NCI-H2107 treated with DMSO at 0.1 percent for 48 hours (cell line): ENCODE measurements around the gene ABI1.

Source experiments
- DNase-seq: peaks from one replicate; lab custom pipeline; 2025; ENCODE audit not compliant: unreplicated experiment; lab: John Stamatoyannopoulos, UW

Gene ABI1

GRCh38 chr10:26776258-26776657, 84.5 kb downstream of the ABI1 start:
- no peak for DNase-seq

GRCh38 chr10:26773633-26774032, 87.1 kb downstream of the ABI1 start:
- no peak for DNase-seq

- DNase-seq: no peak
These were observed 90.7 kb downstream of the ABI1 start for GRCh38 chr10:26770069-26770468.

DNA sequence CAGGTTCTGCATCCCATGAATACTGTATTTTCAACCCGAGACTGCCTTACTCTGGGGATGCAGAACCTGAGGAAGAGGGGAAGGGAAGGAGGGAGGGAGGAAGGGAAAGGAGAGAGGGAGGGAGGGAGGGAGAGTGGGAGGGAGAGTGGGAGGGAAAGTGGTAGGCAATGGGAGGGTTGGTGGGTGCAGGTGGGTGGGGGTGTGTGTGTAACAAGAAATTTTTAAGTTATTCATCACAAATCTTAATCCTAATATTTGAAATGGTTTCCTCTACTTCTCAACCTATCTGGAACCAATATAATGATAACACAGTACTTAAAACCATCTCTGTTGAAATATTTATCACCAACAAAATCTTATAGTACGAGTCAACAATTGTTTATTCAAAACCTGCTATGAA, 95.2 kb downstream of the ABI1 start:
- no peak for DNase-seq

- DNase-seq: no peak
These were observed 101.8 kb downstream of the ABI1 start for GRCh38 chr10:26759008-26759407.

- DNase-seq: no peak
These were observed 105.3 kb downstream of the ABI1 start for GRCh38 chr10:26755443-26755903.

DNA sequence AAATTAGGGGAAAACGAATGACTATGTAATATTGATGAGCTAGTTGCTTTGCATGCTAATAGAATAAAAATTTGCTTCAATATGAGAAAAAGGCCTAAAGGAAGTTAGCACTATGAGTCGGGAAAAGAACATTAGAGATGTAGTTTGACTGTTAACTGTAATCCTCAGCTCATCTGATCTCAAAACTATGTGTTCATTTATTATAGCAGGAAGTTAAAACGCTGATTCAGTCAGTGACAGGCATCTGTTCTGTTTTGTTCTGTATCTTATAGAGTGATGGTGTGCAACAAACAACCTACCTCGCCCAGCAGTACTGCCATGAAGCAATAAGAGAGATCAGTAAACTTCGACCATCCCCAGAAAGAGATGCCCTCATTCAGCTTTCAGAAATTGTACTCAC, 114.7 kb downstream of the ABI1 start:
- DNase-seq: no peak

- no peak for DNase-seq
These were observed 116.9 kb downstream of the ABI1 start for GRCh38 chr10:26743841-26744240.

- DNase-seq: no peak
These were observed 117.7 kb downstream of the ABI1 start for GRCh38 chr10:26743091-26743490.

DNA sequence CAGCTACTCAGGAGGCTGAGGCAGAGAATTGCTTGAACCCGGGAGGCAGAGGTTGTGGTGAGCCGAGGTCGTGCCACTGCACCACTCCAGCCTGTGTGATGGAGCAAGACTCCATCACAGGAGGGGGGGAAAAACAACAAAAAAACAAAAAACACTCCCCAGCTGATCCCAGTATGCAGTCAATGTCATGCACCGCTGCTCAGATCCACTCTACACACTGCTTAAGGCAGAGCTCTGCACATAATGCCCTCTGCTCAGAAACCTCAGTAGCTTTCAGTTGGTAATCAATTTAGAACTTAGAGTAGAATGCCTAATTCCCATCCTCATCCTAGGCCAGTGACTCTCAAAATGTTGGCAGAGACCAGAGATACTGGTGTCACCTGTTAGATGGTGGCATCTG, 119.4 kb downstream of the ABI1 start:
- DNase-seq: no peak

GRCh38 chr10:26739071-26739631, 121.6 kb downstream of the ABI1 start:
- no peak for DNase-seq

DNA sequence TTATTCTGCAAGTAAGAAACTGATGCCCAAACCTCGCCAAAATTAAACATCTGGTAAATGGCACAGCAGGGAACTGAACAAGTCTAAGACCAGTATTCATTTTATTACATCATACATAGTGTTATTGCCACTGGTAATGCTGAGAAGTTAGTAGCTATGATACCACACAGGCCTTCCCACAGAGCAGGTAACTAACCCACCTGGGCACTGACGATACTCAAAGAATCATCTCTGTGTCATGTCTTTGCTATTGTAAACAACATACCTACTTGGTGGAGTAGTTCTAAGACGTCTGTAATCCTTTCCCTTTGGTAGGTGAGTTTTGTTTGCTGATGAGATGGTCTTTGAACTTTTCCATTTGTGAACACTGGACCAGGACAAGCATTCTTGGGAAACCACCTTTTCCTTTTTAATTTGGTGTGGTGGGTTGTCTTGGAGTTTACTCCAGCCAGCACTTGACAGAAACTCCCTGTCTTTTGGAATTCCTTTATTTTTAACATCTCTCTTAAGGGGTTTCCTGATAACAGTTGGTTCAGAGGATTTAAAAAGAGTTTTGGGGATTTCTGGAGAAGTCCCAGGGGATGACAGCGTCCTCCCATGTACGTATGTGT, 122.4 kb downstream of the ABI1 start:
- no peak for DNase-seq

GRCh38 chr10:26737730-26738129, 123.0 kb downstream of the ABI1 start:
- no peak for DNase-seq

DNA sequence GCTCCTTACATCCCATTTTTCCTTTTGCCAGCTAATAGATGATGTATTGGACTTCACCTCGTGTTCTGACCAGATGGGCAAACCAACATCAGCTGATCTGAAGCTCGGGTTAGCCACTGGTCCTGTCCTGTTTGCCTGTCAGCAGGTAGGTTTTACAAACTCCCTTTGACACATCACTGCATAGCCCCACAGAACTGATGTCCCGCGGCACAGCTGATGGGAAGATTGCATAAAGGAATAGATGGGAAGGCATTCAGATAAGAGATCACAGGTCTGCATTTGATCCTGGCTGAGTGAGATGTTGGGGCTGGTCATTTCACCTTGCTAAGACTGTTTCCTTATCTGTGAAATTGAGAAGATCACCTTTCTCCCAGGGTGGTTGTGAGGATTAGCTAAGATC, 125.3 kb downstream of the ABI1 start:
- no peak for DNase-seq

DNA sequence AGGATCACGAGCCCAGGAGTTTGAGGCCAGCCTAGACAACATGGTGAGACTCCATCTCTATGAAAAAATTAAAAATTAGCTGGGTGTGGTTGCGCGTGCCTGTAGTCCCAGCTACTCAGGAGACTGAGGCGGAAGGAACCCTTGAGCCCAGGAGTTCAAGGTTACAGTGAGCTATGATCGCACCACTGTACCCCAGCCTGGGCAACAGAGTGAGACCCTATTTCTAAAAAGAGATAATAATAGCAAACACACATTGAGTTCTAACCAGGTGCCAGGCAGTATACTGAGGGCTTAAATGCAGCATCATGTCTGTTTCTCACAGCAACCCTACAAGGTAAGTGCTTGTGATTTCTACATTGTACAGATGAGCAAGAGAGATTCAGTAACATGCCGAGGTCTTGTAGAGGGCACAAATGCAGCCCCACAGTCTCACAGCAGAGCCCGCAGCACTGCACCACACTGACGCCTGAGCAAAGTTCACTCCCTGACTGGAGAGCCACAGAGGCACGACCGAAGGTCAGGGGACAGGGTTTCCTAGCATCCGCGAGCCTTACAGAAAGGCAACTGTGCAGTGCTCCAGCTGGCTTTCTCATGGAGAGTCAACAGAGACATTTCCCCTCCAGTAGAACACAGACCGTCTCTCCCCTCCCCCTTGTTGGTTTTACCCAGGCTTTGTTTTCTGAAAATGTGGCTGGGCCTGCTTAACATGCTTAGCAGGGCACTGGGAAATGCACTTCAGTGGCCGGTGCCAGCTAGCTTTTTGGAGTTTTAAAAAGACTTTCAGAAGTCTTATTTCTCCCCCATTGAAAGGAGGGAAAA, 126.8 kb downstream of the ABI1 start:
- DNase-seq: no peak

DNA sequence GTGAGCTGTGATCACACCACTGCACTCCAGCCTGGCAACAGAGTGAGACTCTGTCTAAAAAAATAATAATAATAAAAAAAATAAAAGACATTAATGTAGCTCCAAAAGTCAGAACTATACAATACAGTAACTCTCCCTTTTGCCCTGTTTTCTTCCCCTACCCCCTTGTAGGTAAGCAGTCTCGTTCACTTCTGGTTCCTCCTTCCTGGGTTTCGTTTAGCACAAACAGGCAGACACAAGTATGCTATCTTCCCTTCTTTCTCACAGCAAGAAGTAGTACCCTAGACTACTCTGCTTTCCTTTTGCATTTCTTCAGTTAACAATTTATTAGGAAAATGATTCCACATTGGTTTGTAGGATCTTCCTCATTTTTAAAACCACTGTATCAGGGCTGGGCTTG, 130.2 kb downstream of the ABI1 start:
- no peak for DNase-seq

- DNase-seq: no peak
These were observed 131.4 kb downstream of the ABI1 start for GRCh38 chr10:26729395-26729794.

DNA sequence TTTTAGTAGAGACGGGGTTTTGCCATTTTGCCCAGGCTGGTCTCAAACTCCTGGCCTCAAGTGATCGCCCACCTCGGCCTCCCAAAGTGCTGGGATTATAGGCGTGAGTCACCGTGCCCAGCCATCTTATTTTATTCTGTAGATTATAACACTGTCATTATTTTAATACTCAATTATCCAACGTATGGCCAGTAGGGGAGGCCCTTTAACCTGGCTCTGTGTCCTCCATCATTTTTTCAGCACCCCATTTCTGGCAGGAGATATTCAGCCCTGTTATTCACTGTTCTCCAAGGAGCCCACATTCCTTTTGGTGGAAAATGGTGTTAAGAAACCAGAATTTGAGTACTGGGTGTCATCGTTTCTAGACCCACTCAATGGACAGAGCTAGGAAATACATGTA, 131.8 kb downstream of the ABI1 start:
- DNase-seq: no peak

- no peak for DNase-seq
These were observed 133.8 kb downstream of the ABI1 start for GRCh38 chr10:26727005-26727404.

- peak; percentile 7 for DNase-seq
These were observed 134.7 kb downstream of the ABI1 start for GRCh38 chr10:26725837-26726727.

DNA sequence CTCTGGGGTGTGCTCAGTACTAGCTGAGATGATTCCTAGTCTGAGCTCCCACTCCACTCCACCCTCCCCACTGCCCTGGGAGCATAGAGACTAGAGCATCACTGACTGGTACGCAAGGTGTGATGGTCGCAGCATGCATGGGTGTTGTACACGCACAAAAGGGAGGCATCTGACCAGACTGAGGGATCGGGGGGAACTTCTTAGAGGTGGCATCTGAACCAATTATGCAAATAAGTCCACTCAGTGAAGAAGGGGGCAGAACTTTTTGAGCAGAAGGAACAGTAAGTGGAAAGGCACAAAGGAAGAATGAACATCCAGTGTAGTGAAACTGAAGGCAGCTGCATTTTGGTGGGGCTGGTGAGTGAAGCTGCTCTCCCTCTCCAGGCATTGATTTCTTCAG, 137.7 kb downstream of the ABI1 start:
- no peak for DNase-seq
